HG03108 (cell line): ENCODE results near the gene CTNS.

Experiments used
- ATAC-seq: cut with Tn5 transposase; IDR thresholded peaks from one replicate; pipeline ENCODE4 v1.9.1; 2021; ENCODE audit warnings: moderate library complexity; ENCODE audit not compliant: unreplicated experiment

The CTNS gene

DNA sequence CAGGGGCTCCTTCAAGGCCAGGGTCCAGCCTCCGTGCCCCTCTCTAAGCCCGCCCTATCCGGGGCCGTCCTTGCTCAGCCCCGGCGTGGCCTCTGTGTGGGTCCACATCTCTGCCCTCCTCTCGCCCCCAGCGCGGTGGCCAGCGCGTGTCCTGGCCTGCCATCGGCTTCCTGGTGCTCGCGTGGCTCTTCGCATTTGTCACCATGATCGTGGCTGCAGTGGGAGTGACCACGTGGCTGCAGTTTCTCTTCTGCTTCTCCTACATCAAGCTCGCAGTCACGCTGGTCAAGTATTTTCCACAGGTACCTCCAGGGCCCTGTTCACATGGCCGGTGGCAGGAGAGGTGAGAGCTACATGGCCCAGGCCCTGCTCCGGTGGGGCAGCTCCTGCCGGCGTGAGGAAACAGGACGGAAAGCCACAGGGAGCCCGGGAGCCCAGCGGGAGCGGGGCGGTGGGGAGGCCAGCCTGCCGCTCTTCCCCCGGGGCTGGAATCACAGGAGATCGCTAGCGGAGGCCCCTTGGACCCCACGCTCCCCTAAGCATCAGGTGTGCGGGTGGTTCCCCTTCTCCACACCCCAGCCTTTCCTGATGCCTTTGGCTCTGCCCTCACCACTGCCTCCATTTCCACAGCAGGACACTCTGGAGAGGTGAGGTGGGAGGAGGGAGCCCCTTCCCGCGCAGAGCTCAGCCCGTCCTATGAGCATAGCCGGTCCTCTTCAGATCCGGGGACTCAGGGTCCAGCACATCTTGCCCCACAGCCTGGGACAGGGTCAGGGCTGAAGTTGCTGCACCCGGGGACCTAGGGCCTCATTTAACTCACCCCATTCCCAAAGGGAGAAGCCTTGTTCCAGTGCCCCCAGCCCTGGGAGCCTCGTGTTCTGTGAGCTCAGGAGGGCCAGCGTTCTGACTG is 21.6 kb downstream of the CTNS start:
- ATAC-seq, result no peak

DNA sequence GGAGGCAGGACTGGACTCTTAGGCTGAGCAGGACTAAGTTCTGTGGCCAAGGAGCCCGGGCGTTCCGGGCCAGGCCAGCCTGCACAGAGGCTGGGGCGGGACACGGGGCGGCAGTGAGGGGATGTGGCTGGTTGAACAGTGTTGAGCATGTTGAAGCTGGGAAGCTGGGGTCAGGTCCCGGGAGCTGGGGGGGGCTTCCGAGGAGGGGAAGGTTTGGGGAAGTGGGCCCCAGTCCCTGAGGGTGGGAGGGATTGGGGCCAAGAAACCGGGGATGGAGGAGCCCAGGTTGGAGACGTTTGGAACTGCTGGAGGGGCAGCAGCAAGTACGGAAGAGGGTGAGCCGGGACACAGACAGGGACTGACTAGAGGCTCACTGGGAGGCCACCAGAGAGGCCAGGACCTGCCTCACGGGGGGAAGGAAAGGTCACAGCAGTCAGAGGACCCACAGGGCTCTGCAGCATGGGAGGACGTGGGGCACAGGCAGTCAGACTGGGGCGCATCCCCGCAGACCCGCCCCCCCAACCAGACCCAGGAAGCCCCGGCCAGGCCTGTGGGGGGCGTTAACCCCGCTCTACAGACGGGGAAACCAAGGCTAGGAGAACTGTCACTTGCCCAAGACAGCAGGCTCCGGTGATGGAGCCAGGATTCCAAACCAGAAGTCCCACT is 22.4 kb downstream of the CTNS start:
- no peak for ATAC-seq

DNA sequence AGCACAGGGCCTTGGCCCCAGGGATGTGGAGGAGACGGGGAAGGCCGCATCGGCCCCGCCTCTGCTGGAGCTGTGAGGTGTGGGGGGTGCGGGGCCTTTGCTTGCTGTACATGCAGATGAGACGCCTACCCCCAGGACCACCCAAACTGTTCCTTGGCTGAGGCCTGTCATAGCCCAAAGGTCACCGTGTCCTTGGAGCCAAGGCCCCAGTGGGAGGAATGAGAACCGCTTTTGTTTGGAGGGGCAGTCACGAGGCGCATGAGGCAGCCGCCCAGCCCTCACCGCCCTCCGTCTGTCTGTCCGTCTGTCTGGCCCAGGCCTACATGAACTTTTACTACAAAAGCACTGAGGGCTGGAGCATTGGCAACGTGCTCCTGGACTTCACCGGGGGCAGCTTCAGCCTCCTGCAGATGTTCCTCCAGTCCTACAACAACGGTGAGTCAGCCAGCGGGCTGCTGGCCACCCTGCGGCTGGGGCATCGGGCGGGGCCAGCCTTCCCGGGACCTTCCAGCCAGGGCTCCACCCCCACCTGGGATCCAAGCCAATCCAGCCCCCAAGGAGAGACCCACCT is 23.1 kb downstream of the CTNS start:
- ATAC-seq, result no peak

GRCh38 chr17:3660311-3660891 is 23.8 kb downstream of the CTNS start:
- no peak for ATAC-seq

DNA sequence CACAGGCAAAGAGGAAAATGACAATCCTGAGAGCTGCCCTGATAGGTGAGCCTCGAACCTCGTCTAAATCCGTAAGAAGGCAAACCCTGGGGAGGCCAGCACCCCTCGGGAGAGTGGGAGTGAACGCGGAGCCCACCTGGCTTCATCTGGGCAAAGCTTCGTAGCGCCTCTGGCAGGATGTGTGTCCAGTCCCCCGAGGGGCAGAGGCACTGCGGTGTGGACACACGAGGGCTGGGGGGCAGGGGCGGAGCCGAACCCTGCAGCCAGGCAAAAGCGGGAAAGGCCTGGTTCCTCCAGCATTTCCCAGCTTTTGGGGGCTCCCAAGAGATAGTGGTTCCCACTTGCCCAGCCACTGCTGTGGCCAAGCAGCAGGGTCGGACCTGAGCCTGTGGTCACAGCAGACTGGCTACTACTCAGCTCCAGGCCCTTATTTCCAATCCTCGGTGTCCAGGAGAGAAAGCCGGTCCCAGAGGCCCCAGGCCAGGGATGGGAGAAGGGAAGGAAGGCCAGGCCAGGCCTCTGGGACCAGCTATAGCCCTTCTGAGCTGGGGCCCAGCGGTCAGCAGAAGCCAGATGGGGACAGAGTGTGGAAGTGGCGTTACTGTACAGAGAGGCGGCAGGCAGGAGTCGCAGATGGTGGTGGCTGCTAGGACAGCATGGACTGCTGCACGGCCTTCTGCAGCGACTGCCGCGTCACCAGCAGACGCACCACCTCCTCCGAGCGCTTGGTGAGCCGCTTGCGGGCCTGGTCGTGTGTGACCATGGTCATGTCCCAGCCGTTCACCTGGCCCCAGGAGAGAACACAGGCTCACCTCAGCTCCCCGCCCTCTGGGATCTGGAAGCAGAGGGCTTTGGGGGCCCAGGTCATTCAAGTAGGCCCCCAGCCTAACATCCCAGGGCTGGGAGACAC is 26.8 kb downstream of the CTNS start:
- no peak for ATAC-seq

DNA sequence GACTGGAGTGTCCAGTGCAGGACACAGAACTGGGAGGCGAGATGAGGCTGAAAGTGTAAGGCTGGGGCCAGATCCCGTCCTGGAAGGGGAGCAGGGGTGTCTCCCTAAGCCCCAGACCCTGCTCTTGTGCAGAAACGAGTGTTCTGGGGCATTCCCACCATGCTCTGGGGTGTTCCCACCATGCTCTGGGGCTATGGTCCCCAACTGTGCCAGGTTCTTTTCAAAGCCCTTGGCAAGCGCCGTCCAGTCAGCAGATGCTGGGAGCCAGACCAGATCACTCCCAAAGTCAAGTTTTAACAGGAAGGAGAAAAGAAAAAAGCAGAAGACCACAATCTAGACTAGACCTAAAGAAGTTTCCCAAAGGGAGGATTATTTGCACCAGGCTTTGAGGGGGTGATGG is 29.3 kb downstream of the CTNS start:
- ATAC-seq, result no peak

DNA sequence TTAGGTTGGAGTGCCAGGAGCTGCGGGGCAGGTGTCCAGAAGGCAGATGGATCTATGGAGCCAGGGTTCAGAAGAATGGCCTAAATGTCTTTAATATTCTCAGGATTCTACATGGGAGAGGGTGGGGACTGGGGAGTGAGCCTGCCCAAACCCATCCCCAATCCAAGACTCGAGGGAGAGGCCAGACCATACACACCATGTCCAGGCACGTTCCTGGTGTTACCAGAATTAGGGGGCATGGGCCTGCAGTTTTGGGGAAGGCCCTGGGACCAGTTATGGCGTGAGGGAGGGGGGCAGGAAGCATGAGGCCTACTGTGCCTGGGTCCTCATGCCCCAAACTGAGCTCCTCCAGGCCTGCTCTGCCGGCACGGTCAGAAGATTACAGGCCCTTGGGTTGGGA is 30.0 kb downstream of the CTNS start:
- no peak for ATAC-seq

GRCh38 chr17:3667366-3668278 is 31.1 kb downstream of the CTNS start:
- no peak for ATAC-seq

DNA sequence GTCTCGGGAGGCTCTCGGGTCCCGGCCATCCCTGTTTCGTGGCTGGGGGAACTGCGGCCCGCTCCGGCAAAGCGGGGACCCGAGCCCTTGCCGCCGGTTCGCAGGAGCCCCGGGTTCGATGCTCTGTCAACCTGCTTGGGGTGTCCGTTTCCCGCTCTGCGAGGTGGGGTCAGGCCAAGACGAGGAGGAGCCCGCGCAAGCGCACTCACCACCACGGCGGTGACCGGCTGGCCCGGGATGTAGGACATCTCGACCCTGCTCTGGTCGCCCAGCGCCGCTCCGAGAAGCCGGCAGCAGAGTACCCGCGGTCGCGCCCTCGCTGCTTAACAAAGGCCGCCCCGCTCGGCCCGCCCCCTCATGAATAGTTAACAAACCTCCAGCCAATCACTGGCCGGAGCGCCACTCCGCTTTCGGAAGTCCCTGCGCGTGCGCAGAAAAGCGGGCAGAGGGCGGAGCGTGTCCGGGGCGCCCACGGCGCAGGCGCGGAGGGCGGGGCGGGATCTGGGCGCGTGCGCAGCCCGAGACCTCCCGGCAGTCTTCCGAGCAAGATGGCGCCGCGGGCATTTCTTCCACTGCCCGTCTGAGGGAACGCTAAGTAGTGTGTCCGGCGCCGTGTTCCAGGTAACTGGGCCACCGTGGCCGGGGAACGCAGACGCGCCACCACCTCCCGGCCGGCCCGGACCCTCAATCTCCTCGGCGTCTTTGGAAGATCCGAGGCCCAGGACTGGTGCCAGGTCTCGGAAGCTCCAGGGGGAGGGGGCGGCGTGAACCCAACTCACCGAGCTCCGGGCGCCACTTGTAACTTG is 31.9 kb downstream of the CTNS start, which contains the start of the genes EMC6 and TAX1BP3:
Gene EMC6 (plus strand): TSS at position 534 of the 806 bp plus-strand sequence. CDS start 335 bp downstream, outside the sequence.
Gene TAX1BP3 (minus strand): TSS at position 300 of the 806 bp plus-strand sequence. CDS start 52 bp downstream, at position 248.
- ATAC-seq, result peak; percentile 84

DNA sequence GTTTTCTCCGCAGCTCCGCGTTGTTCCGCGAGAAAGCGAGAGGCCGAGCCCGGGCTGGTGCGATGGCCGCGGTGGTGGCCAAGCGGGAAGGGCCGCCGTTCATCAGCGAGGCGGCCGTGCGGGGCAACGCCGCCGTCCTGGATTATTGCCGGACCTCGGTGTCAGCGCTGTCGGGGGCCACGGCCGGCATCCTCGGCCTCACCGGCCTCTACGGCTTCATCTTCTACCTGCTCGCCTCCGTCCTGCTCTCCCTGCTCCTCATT is 32.5 kb downstream of the CTNS start:
- no peak for ATAC-seq

DNA sequence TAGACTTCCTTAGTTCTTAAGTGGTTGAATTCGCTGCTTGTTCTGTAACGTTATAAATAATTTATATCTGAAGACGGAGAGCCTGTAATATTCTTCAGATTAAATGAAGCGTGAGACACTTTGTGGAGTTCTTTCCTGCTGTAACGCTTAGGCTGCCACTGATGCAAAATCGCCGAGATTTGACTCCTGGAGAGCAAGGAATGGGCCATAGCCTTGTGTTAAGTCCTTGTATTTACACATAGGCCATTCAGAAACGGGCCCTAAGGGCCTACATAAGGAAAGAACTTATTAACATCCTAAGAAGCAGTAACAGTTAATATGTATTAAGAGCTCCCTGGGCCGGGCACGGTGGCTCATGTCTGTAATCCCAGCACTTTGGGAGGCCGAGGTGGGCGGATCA is 33.0 kb downstream of the CTNS start:
- ATAC-seq, result no peak

GRCh38 chr17:3672571-3672970 is 36.0 kb downstream of the CTNS start:
- no peak for ATAC-seq

GRCh38 chr17:3675886-3676285 is 39.3 kb downstream of the CTNS start:
- no peak for ATAC-seq

GRCh38 chr17:3678095-3678820 is 41.7 kb downstream of the CTNS start:
- ATAC-seq, result no peak

DNA sequence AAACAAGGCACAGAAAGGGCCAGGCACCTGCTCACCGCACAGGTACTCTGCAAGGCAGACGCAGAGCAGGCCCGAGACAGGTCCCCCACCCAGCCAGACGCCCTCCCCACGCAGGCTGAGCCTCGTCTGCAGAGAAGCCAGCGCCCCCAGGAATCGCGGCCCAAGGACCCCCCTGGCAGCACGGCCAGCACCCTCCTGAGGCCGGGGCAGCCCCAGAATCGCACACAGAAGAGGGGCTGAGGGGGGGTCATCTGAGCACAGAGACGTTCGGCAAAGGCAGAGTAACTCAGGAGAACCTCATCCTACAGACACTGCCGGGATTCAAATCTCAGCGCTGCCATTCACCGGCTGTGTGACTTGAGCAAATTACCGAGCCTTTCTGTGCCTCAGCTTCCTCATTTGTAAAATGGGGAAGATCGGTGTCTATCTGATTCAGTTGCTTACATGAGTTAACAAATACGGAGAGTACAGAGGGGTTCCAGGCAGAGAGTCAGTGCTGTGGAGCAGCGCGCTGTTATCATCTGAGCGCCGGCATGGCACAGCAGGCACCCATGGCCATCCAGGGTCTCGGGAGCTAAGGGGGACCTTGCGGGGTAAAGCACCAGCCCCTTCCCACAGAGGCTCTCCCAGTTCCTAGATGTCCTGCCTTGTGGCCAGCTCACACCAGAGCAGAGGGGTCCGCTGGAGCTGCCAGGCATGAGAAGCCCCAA is 42.4 kb downstream of the CTNS start:
- no peak for ATAC-seq

DNA sequence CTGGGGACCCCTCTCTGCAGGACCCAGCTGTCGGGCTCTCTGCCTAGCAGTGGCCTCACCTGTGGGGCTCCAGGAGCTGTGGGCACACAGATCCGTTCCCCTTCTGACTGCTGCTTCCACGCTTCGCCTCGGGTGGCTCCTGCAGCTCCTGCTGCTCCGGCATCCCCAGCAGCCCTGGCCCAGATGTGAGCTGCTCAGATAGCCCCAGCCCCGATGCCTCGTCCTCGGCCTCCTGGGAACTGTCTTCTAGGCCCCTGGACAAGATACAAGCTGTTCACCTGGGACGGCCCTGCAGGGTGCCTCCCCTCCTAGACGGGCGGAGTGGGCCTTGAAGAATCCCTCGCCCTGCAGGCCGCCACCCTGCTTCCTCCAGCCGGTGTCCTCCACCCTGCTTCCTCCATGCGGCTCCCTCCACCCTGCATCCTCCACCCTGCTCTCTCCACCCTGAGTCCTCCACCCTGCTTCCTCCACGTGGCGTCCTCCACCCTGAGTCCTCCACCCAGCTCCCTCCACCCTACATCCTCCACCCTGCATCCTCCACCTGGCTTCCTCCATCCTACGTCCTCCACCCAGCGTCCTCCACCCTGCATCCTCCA is 43.1 kb downstream of the CTNS start:
- no peak for ATAC-seq

GRCh38 chr17:3681057-3681456 is 44.5 kb downstream of the CTNS start:
- no peak for ATAC-seq
